HG03457 (cell line): ENCODE data around the gene KBTBD3.

Experiments
- ATAC-seq: cut with Tn5 transposase; IDR thresholded peaks from one replicate; pipeline ENCODE4 v1.9.1; 2021; ENCODE audit warnings: moderate number of reproducible peaks; ENCODE audit not compliant: unreplicated experiment

The KBTBD3 gene, protein sequence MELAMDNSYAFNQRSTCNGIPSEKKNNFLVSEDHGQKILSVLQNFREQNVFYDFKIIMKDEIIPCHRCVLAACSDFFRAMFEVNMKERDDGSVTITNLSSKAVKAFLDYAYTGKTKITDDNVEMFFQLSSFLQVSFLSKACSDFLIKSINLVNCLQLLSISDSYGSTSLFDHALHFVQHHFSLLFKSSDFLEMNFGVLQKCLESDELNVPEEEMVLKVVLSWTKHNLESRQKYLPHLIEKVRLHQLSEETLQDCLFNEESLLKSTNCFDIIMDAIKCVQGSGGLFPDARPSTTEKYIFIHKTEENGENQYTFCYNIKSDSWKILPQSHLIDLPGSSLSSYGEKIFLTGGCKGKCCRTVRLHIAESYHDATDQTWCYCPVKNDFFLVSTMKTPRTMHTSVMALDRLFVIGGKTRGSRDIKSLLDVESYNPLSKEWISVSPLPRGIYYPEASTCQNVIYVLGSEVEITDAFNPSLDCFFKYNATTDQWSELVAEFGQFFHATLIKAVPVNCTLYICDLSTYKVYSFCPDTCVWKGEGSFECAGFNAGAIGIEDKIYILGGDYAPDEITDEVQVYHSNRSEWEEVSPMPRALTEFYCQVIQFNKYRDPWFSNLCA

DNA sequence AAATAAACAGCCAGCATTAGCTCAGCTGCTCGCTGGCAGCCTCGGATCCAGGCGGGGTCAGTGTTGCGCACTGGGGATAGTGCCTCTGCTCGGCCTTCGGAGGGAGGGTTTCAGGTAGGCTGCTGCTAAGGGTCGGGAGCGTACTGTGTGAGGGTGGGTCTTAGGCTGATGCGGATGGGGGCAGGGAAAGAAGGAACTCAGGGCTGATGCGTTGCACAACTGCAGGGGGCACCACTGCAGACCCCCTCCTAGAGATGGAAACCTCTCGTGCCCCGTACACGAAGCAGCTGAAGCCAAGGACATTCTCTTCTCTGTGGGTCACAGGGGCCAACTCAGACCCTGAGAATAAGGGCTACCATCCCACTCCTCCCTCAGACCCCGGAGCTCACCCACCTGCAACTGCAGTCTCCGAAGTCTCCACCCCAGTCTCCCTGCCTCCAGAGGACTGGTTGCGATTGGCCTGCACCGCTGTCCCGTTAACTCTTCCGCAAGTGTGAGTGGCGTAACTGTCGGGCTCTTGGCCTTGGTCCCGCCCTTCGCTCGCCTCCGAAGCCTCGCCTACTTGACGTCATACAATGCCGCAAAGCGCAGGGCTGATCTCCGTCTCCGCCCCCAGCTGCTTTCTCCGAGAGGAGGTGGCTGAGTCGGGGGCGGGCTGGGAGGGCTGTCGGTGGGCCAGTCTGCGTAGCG, at the start of gene KBTBD3:
Gene KBTBD3 (minus strand): TSS at position 429 of the 690 bp plus-strand sequence. CDS start 18,250 bp downstream, outside the sequence.
- ATAC-seq: peak; percentile 97

DNA sequence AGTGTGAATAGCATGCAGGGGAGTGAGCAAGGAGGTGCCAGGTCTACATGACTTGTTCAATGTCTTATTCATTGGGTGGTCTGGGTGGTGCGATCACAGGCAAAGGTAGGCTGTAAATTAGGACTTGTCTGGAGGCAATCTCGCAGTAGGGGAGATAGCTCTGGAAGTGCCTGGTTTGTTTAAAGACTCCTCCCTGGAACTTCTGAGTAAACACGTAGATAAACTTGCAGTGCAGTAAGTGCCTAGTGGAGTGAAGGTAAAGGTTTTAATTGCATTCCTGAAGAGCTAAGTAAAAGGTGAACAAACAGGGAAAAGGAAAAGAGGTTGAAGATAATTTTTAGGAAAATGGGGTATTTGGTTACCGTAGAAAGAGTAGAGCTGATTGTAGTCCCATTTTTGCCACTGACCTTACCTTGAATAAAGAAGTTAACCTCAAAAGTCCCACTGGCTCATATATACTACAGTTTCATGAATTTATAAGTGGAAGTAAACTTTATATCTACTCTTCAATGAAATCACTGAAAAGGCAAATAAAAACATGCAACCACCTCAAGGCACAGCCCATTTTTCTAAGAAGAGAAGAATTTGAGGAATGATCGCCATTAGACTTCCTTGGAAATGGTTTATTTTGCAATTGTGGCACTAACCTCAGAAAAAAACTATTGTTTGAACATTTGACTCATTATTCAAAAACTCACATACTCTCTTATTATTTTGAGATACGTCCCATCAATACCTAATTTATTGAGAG, 44.6 kb upstream of the KBTBD3 start:
- ATAC-seq: no peak

DNA sequence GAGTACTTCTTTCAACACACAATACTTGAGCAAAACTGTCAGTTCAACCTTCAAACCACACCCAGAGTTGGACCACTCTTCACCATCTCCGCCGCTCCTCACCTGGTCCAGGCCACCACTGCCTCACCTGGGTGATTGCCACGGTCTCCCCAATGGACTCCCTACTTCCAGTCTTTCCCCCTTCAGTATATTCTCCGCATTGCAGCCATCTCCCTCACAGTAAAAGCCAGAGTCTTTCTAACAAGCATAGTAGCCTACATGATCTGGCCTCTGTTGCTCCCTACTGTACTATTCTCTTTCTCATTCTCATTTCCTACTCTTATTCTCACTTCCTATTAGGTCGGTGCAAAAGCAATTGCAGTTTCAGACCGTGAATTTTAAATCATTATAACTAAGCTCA, 28.8 kb upstream of the KBTBD3 start:
- ATAC-seq: no peak

DNA sequence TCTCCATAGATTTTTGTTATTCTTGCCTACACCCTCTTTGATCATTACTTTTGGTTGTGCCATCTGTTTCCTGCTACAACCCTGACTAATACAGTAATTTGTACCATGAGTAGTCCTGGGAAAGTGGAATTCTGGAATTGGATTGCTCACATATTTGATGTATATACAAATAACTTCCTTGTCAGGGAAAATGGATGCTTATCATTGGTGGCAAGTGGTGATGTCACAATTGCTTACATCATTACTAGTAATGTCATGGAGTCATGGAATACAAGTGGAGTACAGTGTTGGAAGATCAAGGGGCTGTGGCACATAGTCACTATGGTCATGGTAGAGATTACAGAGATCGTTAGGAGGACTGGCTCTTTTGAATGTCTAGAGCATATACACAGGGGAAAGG, 24.7 kb upstream of the KBTBD3 start:
- ATAC-seq: no peak

DNA sequence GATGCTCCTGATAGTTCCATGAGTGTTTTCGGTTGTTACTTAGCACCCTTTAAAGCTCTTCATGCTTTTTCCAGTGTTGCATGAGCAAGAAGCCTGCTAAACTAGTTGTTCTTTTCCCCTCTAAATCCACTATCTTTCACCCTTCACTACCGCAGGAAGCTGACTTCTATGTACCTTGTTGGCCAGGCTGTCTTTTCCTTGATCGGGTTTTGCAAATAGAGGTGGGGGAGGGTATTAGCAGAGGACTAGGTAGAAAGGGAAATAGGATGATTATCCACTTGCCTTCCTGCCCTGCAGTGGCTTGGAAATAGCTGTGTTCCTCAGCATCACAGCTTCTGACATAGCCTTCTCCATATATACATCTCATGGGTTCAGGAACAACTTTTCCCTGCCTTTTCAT, 24.2 kb upstream of the KBTBD3 start:
- ATAC-seq: no peak

DNA sequence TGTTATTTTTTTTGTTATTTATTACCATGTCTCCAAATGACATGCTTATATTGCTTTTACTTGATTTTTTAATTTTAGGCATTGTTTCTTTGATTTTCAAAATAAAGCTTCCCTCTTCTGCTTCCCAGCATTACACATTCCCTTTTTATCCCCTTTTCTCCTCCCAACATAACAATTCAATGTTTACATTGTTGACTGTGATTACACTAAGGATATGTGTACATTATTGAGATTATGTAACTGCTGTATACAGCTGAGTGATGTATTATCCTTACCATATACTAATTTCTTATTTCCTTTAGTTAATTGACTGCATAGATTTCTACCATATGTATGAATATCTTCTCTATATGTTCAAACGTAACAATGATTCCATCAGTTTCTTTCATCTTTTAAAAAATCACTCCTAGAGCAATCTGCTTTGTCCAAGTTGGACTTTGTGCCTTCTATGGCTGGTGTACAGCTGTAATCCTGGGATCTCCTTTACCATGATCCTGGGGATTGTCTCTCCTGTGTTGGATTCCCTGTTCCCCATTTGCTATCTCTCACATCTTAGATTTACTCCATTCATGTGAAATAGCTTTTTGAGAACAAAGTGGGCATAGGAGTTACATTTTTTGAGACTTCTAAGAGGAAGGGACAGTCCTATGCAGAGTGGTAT, 21.9 kb upstream of the KBTBD3 start:
- ATAC-seq: no peak

DNA sequence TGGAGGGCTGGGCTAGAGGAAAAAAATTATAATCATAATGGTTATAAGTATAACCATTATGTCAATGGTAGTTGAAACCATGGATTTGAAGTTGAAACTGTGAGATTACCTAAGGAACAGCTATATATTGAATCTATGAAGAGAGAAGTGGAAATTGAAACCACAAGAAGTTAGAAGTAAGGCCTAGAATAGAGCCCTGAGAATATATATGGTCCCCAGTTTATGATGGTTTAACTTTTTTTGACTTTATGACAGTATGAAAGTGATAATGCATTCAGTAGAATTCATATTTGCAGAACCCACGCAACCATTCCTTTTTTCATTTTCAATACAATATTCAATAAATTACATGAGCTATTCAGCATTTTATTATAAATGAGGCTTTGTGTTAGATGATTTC, 15.3 kb upstream of the KBTBD3 start:
- ATAC-seq: no peak

DNA sequence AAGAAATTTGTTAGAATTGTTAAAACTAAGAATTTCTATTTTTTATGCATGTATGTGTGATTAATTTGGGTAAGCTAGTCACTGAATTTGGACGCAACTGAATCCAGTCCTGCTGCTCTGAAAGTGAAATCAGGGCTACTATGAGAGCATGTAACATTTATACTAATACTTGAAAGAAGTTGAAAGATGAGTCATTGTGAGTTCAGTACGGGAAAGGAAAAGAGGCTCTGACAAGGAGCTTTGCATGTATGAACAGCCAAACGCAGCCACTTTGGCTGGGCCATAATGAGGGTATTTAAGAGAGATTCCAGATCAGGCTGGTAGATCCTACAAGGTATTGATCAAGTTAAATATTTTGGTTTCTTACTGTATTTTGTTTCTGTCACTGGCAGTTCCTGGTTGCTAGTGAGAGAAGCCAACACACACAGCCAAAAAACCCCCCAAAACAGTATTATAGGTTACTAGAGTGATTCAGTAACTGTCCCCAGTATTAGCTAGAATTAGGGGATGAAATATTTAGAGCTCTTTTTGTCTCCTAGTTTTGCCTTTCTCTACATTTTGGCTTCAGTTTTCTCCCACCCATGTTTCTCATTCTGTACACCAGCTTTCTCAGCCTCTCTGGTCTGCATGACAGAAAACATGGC, 14.5 kb upstream of the KBTBD3 start:
- peak; percentile 94 for ATAC-seq

DNA sequence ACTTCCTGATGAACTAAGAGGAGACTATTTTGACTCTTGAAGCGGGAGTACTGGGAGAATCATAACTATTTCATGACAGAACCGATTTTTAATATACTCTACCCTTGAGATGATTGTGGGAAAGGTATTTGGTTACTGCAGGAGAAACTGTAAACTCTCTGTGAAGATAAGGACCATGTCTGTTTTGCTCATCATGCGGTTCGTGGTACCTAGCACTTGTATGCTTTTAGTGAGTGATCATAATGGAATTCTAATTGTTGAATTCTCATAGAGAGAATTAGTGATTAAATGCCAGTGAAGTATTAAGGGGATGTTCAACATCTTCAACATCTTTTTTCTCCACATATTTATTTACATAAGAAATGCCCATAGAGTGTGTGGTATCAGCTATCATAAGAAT, 11.7 kb upstream of the KBTBD3 start:
- no peak for ATAC-seq

DNA sequence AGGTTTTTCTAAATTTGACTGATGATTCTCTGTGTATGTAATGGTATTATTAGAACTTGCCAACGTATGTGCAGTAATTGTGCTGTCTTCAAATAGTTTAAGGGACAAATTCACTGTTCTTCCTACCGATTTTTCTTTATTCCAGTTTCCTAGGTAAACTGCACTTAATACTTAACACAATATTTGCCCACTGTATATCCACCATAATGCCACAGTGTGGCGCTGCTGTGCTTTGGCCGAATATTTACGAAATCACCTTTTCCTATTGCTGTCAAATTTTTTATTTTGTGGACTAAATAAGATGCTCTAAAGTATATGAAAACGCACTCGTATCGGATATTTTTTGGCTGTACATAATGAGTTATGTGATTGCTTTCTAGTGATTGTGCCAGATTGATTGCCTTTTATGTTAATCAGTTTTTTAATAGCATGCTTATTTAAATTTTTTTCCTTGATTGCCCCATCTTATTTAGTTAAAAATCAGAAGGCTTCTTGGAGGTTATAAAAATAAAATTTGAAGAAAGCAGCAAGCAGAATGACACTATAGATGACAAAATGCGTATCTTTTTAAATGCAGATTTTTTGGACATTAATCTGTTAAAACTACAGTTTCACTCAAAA, 10.8 kb upstream of the KBTBD3 start:
- no peak for ATAC-seq

DNA sequence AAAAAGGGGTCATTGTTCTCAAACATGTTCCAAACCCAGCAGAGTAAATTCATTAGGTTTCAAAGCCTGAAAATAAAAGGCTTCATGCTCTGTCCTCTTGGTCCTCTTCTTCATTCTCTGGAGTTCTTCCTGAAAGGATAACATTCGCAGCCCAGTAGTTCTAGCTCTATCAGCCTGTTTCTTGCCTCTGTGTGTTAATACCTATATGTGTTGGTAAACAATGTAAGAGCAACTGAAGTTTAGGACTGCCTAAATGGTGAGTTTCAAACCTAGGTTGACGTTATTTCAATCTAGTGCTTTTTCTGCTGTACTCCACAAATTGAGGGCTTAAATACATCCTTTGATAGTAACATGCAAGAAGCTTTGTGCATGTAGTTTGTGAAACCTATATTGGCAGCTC, 9.7 kb upstream of the KBTBD3 start:
- no peak for ATAC-seq

DNA sequence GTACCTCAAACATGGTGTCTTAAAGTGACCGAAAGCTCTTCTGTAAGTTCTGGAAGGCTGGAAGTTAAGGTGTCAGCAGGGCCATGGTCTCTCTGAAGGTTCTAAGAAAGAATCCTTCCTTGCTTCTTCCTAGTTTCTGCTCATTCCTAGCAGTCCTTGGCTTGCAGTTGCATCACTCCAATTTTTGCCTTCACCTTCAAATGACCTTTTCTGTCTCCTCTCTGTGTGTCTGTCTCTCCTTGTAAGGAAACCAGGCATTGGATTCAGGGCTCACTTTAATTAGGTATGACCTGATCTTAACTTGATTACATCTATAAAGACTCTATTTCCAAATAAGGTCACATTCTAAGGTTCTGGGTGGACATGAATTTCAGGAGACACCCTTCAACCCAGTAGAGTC, 9.0 kb upstream of the KBTBD3 start:
- no peak for ATAC-seq

DNA sequence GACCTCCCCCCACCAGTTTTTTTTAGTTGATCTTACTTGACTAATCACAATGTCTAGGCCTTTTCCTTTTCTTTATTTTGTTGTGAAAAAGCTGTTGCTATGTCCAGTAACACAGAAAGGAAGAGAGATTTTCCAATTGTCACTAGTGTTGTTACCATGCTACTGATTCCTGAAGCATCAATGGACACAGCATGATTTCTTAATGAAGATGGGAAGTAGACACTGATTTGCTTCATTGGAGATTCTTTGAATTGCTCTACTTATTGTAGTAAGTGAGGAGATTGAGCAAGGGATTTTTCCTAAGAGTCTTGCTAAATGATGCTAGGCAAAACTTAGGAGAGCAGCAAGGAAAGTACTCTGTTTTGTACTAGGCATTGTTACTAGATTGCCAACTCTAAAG, 4.9 kb upstream of the KBTBD3 start:
- ATAC-seq: no peak

DNA sequence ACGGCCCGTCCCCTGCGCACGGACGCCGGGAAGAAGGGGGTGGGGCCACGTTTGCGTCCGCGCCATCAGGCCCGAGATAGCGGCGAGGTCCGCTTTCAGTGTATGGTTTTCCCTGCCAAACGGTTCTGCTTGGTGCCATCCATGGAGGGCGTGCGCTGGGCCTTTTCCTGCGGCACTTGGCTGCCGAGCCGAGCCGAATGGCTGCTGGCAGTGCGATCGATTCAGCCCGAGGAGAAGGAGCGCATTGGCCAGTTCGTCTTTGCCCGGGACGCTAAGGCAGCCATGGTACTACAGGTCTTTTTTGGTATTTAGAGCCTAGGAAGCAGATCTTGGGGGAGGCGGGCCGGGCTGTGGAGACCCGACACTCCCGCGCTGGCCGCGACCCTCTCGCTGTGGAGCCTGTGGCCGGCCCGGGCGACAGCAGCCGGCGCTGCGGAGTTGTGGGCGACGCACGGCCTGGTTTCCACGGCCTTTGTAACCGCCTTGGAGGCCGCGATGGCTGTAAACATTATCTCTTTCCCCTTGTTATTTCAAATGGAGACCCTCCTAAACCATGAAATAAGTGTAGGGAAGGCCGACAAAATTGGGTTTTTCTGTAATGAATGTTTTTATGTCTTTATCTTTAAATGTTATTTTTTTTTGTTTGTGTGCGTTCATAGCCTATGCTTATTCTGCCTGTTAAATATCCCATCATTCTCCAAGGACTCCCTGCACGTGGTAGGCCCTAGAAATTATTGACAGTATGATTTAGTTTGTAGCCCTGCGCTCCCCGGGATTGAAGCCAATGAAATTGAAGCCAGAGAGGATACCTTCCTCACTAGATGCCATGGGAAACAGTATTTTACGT, 685 bp upstream of the KBTBD3 start, which contains the start of gene AASDHPPT:
Gene AASDHPPT (plus strand): TSS at position 54 of the 847 bp plus-strand sequence. CDS start 49 bp downstream, at position 103.
- ATAC-seq: peak; percentile 17

DNA sequence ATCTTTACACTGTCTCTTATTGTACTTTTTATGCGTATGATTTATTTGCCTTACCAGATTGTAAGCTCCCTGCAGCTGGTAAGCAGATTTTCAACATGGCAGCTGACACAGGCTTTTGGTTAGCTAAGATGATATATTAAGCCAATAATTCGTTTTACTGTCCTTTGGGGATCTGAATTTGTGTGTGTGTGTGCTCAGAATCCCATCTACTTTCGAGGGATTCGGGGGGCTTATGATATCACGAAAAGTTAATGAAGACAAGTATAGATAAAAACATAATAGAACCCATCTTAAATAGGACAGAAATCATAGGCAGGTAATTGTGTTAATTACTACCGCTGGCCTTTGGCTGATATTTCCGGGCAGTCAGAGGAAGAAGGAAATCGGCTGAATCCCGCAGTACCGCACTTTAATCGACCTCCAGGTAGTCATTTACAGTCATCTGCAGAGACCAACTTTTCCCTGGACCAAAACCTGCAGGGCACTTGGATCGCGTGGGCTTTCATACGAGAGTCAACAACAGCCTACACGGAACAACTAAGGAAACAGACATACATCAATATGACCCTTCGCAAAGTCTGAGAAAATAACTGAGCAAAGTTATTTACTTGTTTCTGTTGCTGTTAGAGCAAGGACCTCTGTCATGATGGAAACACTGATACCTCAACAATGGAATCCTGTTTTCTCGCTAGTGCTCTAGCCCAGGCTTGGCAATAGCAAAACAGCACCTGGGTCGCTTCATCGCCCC, 802 bp downstream of the KBTBD3 start:
- ATAC-seq: no peak

DNA sequence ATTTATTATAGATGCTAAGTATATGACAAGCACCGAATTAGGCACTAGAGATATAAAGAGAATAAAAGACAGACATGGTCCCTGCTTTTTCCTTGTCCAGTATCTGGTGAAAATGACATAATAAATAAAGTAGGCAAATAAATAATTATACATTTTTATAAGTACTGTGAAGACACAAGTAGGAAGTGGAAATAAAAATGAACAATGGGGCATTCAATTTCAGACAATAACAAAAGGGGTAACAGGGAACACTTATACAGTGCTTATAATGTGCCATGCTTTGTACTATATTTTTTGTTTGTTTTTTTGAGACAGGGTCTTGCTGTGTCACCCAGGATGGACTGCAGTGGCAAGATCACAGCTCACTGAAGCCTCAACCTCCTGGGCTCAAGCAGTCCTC, 4.3 kb downstream of the KBTBD3 start:
- ATAC-seq: no peak

DNA sequence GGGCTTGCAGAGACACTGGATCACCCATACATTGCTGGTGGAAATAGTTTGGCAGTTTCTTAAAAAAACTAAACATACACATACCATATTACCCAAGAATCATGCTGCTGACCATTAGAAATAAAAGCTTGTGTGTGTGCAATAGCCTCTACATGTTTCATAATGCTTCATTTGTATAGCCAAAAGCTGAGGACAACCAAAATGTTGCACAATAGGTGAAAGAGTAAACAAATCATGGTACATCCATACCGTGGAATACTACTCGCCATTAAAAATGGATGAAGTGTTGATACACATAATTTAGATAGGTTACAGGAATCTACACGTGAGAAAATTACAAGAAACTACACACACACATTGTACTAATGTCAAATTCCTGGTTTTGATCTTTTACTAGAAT, 6.5 kb downstream of the KBTBD3 start:
- no peak for ATAC-seq

DNA sequence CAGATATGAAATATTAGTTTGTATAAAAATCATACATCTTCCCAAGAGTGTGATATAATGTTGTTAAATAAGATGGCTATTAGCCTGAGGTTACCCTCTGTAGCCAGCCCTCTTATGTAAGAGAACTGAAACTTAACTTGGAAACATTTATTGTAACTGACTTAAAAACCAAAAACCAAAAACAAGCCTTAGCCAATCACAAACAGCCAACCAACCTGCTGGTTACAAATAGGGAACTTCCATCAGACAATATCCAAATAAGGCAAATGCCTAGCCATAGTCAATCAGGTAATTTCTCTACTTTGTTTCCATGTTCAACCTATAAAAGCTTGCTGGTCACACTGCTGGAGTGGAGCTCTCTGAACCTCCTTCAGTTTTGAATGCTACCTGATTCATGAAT, 14.1 kb downstream of the KBTBD3 start:
- ATAC-seq: no peak
